ENCODE measurements around the gene CDH23.
A peak's percentile ranks its signal among the peaks of the same experiment; 100 is the strongest.

The CDH23 gene

GRCh38 chr10:71594934-71595571, 198.3 kb downstream of the CDH23 start:
- Histone ChIP-seq H3K4me1 (peaks cover 64% of the 10 kb centered on the region), H3K4me3 (ENCODE audit: low read depth, low read length) (no peak overlapping the region), H2AFZ (peak overlapping the region; percentile 26), H3K9me3 (ENCODE audit: control insufficient read depth, low read length) (no peaks in the 10 kb centered on the region), H3K4me2 (ENCODE audit: low read length) (no peak overlapping the region), H3K27ac (peak overlapping the region; percentile 100), H3K36me3 (ENCODE audit: control insufficient read depth, insufficient read depth, low read length) (no peaks in the 10 kb centered on the region), H3K79me2 (no peaks in the 10 kb centered on the region), H3K9ac (no peak overlapping the region), H3K27me3 (ENCODE audit: control insufficient read depth, insufficient read depth, low read length) (no peaks in the 10 kb centered on the region)
- TF ChIP-seq, protein P1, sequence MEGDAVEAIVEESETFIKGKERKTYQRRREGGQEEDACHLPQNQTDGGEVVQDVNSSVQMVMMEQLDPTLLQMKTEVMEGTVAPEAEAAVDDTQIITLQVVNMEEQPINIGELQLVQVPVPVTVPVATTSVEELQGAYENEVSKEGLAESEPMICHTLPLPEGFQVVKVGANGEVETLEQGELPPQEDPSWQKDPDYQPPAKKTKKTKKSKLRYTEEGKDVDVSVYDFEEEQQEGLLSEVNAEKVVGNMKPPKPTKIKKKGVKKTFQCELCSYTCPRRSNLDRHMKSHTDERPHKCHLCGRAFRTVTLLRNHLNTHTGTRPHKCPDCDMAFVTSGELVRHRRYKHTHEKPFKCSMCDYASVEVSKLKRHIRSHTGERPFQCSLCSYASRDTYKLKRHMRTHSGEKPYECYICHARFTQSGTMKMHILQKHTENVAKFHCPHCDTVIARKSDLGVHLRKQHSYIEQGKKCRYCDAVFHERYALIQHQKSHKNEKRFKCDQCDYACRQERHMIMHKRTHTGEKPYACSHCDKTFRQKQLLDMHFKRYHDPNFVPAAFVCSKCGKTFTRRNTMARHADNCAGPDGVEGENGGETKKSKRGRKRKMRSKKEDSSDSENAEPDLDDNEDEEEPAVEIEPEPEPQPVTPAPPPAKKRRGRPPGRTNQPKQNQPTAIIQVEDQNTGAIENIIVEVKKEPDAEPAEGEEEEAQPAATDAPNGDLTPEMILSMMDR (IDR thresholded peaks at IDR 0.05): no peak

- no peak overlapping the region for H3K4me3 ChIP-seq (ENCODE audit: low read depth, low read length)
- no peaks in the 10 kb centered on the region for H3K9me3 ChIP-seq (ENCODE audit: control insufficient read depth, low read length)
- peak overlapping the region; percentile 100 for H3K27ac ChIP-seq
- H2AFZ ChIP-seq: peak overlapping the region; percentile 26
- H3K36me3 ChIP-seq (ENCODE audit: control insufficient read depth, insufficient read depth, low read length): no peaks in the 10 kb centered on the region
- H3K4me1 ChIP-seq: peaks cover 63% of the 10 kb centered on the region
- TF ChIP-seq, protein P1 (IDR thresholded peaks at IDR 0.05): no peak
- H3K79me2 ChIP-seq: peaks cover 1% of the 10 kb centered on the region
- H3K27me3 ChIP-seq (ENCODE audit: control insufficient read depth, insufficient read depth, low read length): no peaks in the 10 kb centered on the region
- no peak overlapping the region for H3K4me2 ChIP-seq (ENCODE audit: low read length)
- no peak overlapping the region for H3K9ac ChIP-seq
Observed at GRCh38 chr10:71595649-71596048, 198.9 kb downstream of the CDH23 start.

DNA sequence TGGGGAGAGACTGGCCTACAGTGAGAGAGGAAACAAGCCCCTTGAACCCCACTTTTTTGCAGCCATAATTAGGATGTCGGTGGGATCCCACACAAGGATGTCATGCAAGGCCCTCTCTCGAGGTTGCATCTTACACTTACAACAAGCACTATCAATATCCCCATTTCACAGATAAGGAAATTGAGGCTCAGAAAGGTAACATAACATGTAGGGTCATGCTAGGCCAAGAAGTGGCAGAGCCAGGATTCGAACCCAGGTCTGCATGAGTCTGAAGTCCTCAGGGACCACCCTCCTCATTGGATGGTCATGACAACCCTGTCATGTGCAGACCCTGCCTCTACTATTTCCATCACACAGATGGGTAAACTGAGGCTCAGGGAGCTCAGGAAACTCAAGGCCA, 199.4 kb downstream of the CDH23 start:
- Histone ChIP-seq H3K9ac (no peak overlapping the region), H3K79me2 (peaks cover 6% of the 10 kb centered on the region), H3K36me3 (ENCODE audit: control insufficient read depth, insufficient read depth, low read length) (no peaks in the 10 kb centered on the region), H3K4me2 (ENCODE audit: low read length) (no peak overlapping the region), H3K9me3 (ENCODE audit: control insufficient read depth, low read length) (no peaks in the 10 kb centered on the region), H3K4me3 (ENCODE audit: low read depth, low read length) (no peak overlapping the region), H2AFZ (no peak overlapping the region), H3K27ac (peak overlapping the region; percentile 100), H3K27me3 (ENCODE audit: control insufficient read depth, insufficient read depth, low read length) (no peaks in the 10 kb centered on the region), H3K4me1 (peaks cover 63% of the 10 kb centered on the region)
- TF ChIP-seq, protein P1 (IDR thresholded peaks at IDR 0.05): no peak

- no peaks in the 10 kb centered on the region for H3K36me3 ChIP-seq (ENCODE audit: control insufficient read depth, insufficient read depth, low read length)
- peak overlapping the region; percentile 100 for H3K27ac ChIP-seq
- peaks cover 10% of the 10 kb centered on the region for H3K79me2 ChIP-seq
- H3K27me3 ChIP-seq (ENCODE audit: control insufficient read depth, insufficient read depth, low read length): no peaks in the 10 kb centered on the region
- TF ChIP-seq, protein P1 (IDR thresholded peaks at IDR 0.05): no peak
- H3K9ac ChIP-seq: no peak overlapping the region
- peak overlapping the region; percentile 66 for H2AFZ ChIP-seq
- H3K4me3 ChIP-seq (ENCODE audit: low read depth, low read length): no peak overlapping the region
- no peak overlapping the region for H3K4me2 ChIP-seq (ENCODE audit: low read length)
- H3K4me1 ChIP-seq: peaks cover 64% of the 10 kb centered on the region
- H3K9me3 ChIP-seq (ENCODE audit: control insufficient read depth, low read length): no peaks in the 10 kb centered on the region
Observed at GRCh38 chr10:71596759-71597158, 200.0 kb downstream of the CDH23 start.
